SK-MEL-5 (cell line): ENCODE results near the gene STAC3. TPM values are rescaled to one million over a fixed set of nuclear protein-coding genes. Genes with fewer than 3 reads are reported as not detected.

Experiments
- DNase-seq: peaks from one replicate; pipeline ENCODE4 v3.0.0-alpha.2; 2016; ENCODE audit warnings: low read depth, low spot score
- in situ Hi-C: cut with HindIII; loops from 2 replicates; pipeline ENCODE4 v1.10.0; 2016; ENCODE audit warnings: low sequenced_read_pairs, high pct_unique_total_duplicates, low pct_unique_long_range_greater_than_20kb
- total RNA-seq: library from RNA; depleted of rRNA; stranded (reverse); fragments of >200 nt; shearing (Covaris generic); gene quantifications from 2 replicates; pipeline ENCODE4 v1.2.3, GENCODE V29; 2014

STAC3 gene
- total RNA-seq, 1 experiment from 2014 or later = not detected

- DNase-seq = no peak
- in situ Hi-C loops = no loop called here
Observed at GRCh38 chr12:57208631-57209282, 42.2 kb downstream of the STAC3 start.

- in situ Hi-C loops = no loop called here
- no peak for DNase-seq
Observed at GRCh38 chr12:57207731-57208630, 43.0 kb downstream of the STAC3 start.

- in situ Hi-C loops = no loop called here
- DNase-seq = no peak
Observed at GRCh38 chr12:57205931-57206330, 45.1 kb downstream of the STAC3 start.

- no peak for DNase-seq
- in situ Hi-C loops = no loop called here
Observed at GRCh38 chr12:57205186-57205585, 45.8 kb downstream of the STAC3 start.

- in situ Hi-C loops = no loop called here
- no peak for DNase-seq
Observed at GRCh38 chr12:57204454-57204853, 46.5 kb downstream of the STAC3 start.

GRCh38 chr12:57203791-57204190 is 47.2 kb downstream of the STAC3 start:
- in situ Hi-C loops = no loop called here
- DNase-seq = no peak

GRCh38 chr12:57203201-57203600 is 47.8 kb downstream of the STAC3 start:
- in situ Hi-C loops = no loop called here

GRCh38 chr12:57202321-57202720 is 48.7 kb downstream of the STAC3 start:
- DNase-seq = no peak
- in situ Hi-C loops = no loop called here

More at GRCh38 chr12:57203201-57203600, 47.8 kb downstream of the STAC3 start:
- DNase-seq = no peak

GRCh38 chr12:57201631-57202030 is 49.4 kb downstream of the STAC3 start:
- DNase-seq = no peak
- in situ Hi-C loops = no loop called here

- in situ Hi-C loops = no loop called here
- no peak for DNase-seq
Observed at GRCh38 chr12:57201219-57201618, 49.8 kb downstream of the STAC3 start.

- in situ Hi-C loops = no loop called here
- DNase-seq = no peak
Observed at GRCh38 chr12:57200497-57200896, 50.5 kb downstream of the STAC3 start.

GRCh38 chr12:57199191-57199590 is 51.8 kb downstream of the STAC3 start:
- DNase-seq = no peak
- in situ Hi-C loops = no loop called here

- in situ Hi-C loops = no loop called here
- no peak for DNase-seq
Observed at GRCh38 chr12:57198329-57198728, 52.7 kb downstream of the STAC3 start.

GRCh38 chr12:57196956-57197355 is 54.0 kb downstream of the STAC3 start:
- in situ Hi-C loops = no loop called here
- no peak for DNase-seq

- in situ Hi-C loops = no loop called here
- no peak for DNase-seq
Observed at GRCh38 chr12:57196439-57196838, 54.5 kb downstream of the STAC3 start.

GRCh38 chr12:57195611-57196371 is 55.2 kb downstream of the STAC3 start:
- in situ Hi-C loops = no loop called here
- no peak for DNase-seq

- in situ Hi-C loops = no loop called here
- no peak for DNase-seq
Observed at GRCh38 chr12:57195186-57195585, 55.8 kb downstream of the STAC3 start.

GRCh38 chr12:57194253-57194652 is 56.7 kb downstream of the STAC3 start:
- DNase-seq = no peak
- in situ Hi-C loops = no loop called here
